Keratinocyte (primary cell): Measurements from ENCODE around the gene BCO2. TPM values are rescaled to one million over a fixed set of nuclear protein-coding genes. Genes with fewer than 3 reads are reported as not detected.

Experiments used
- DNase-seq: peaks from one replicate; pipeline ENCODE4 v3.0.0-alpha.2; 2011; ENCODE audit warnings: low read depth, missing footprints, low spot score
- FAIRE-seq: peaks from 2 replicates; lab custom pipeline; 2011; peaks lifted over from hg19 to GRCh38; lab: Jason Lieb, UNC
- H2AFZ ChIP-seq: 2 replicates; pipeline ENCODE4 v1.6.0; 2012; ENCODE audit warnings: low read length, control low read depth, inconsistent platforms; ENCODE audit not compliant: control insufficient read depth
- H3K27ac ChIP-seq: 2 replicates; pipeline ENCODE4 v1.5.1; 2011; ENCODE audit warnings: low read length; ENCODE audit not compliant: control insufficient read depth, insufficient read depth
- H3K27me3 ChIP-seq: 3 replicates; pipeline ENCODE4 v1.6.0; 2011; ENCODE audit warnings: low read length; ENCODE audit not compliant: control insufficient read depth, insufficient read depth; ENCODE audit errors: extremely low read depth
- H3K36me3 ChIP-seq, 2 experiments: 2 replicates in 1 of 2; 3 replicates in 1 of 2; pipeline ENCODE4 v1.5.1; 2011; ENCODE audit warnings: low read length in 2 of 2, mild to moderate bottlenecking in 1 of 2; ENCODE audit not compliant: control insufficient read depth in 2 of 2, insufficient read depth in 2 of 2; ENCODE audit errors: extremely low read depth in 1 of 2
- H3K4me1 ChIP-seq: 3 replicates; pipeline ENCODE4 v1.5.1; 2011; ENCODE audit warnings: low read length; ENCODE audit not compliant: control insufficient read depth, insufficient read depth; ENCODE audit errors: extremely low read depth
- H3K4me2 ChIP-seq: 3 replicates; pipeline ENCODE4 v1.6.0; 2011; ENCODE audit warnings: low read depth, low read length; ENCODE audit not compliant: control insufficient read depth, insufficient read depth; ENCODE audit errors: extremely low read depth
- H3K4me3 ChIP-seq, 3 experiments: fragments of 200-600 bp in 1 of 3; sonication (generic) in 1 of 3; 2 replicates in 2 of 3; 3 replicates in 1 of 3; pipeline ENCODE4 v1.5.1; 2011 to 2016; ENCODE audit warnings: low read length in 3 of 3, mild to moderate bottlenecking in 3 of 3, control low read depth in 2 of 3, inconsistent platforms in 1 of 3, low read depth in 1 of 3, mixed read lengths in 1 of 3, mixed run types in 1 of 3, moderate library complexity in 1 of 3; ENCODE audit not compliant: control insufficient read depth in 2 of 3, insufficient read depth in 2 of 3; ENCODE audit errors: extremely low read depth in 1 of 3
- H3K79me2 ChIP-seq: 2 replicates; pipeline ENCODE4 v1.6.0; 2012; ENCODE audit warnings: low read length; ENCODE audit not compliant: control insufficient read depth, insufficient read depth
- H3K9ac ChIP-seq: 3 replicates; pipeline ENCODE4 v1.6.0; 2011; ENCODE audit warnings: low read length; ENCODE audit not compliant: control insufficient read depth, insufficient read depth; ENCODE audit errors: extremely low read depth
- H3K9me1 ChIP-seq: 3 replicates; pipeline ENCODE4 v1.6.0; 2011; ENCODE audit warnings: low read length; ENCODE audit not compliant: control insufficient read depth, insufficient read depth; ENCODE audit errors: extremely low read depth
- H3K9me3 ChIP-seq: 2 replicates; pipeline ENCODE4 v1.5.1; 2012; ENCODE audit warnings: low read depth, low read length; ENCODE audit not compliant: control insufficient read depth
- H4K20me1 ChIP-seq: 3 replicates; pipeline ENCODE4 v1.6.0; 2011; ENCODE audit warnings: low read length; ENCODE audit not compliant: control insufficient read depth, insufficient read depth; ENCODE audit errors: extremely low read depth
- EZH2 ChIP-seq: IDR thresholded peaks from one replicate; pipeline ENCODE4 v1.6.1; 2012; ENCODE audit warnings: inconsistent platforms, mild to moderate bottlenecking, low read length, moderate library complexity
- dilution Hi-C: fragments of 300-500 bp; cut with MboI; formaldehyde crosslinking; loops from one replicate; pipeline ENCODE4 v1.7.0; 2020; ENCODE audit warnings: low sequenced_read_pairs; ENCODE audit not compliant: extremely low pct_ligation_motif_present
- polyA plus RNA-seq, 5 experiments: library from polyadenylated mRNA; depleted of rRNA in 3 of 5; stranded (reverse) in 3 of 5; stranded (forward) in 1 of 5; unstranded in 1 of 5; fragments of >200 nt; gene quantifications; 1 replicate in 1 of 5; 2 replicates in 3 of 5; 3 replicates in 1 of 5; pipeline versions ENCODE4 v1.2.1 to v1.2.3, GENCODE V29; 2011 to 2012; ENCODE audit warnings: missing spikeins in 2 of 5, low read depth in 1 of 5, low replicate concordance in 1 of 5
- TF ChIP-seq, protein P1 (sequence below), 3 experiments: IDR thresholded peaks in 1 of 3; conservative IDR thresholded peaks in 1 of 3; optimal IDR thresholded peaks in 1 of 3; 2 replicates in 2 of 3; 3 replicates in 1 of 3; pipeline versions ENCODE3 to v1.5.1; 2011; ENCODE audit warnings: low read length in 3 of 3, mild to moderate bottlenecking in 3 of 3, moderate library complexity in 2 of 3, control low read depth in 1 of 3, inconsistent platforms in 1 of 3; ENCODE audit not compliant: insufficient read depth in 2 of 3; ENCODE audit errors: extremely low read depth in 1 of 3

The BCO2 gene
- polyA plus RNA-seq, 1 donor (not counting 4 experiments of a cell fraction or from before 2014, with no cell fraction given) = 0.37 TPM

- Histone ChIP-seq H3K27me3 (no peaks in the 10 kb centered on the region), H3K36me3 (no peaks in the 10 kb centered on the region), H3K4me3 (no peak overlapping the region), H2AFZ (no peak overlapping the region), H3K27ac (no peak overlapping the region), H3K9ac (no peak overlapping the region), H3K4me2 (no peak overlapping the region), H4K20me1 (no peaks in the 10 kb centered on the region), H3K9me1 (no peaks in the 10 kb centered on the region), H3K79me2 (no peaks in the 10 kb centered on the region), H3K9me3 (no peaks in the 10 kb centered on the region), H3K4me1 (no peaks in the 10 kb centered on the region)
- dilution Hi-C loops = no loop called here
- no peak for DNase-seq
- TF ChIP-seq, protein P1, sequence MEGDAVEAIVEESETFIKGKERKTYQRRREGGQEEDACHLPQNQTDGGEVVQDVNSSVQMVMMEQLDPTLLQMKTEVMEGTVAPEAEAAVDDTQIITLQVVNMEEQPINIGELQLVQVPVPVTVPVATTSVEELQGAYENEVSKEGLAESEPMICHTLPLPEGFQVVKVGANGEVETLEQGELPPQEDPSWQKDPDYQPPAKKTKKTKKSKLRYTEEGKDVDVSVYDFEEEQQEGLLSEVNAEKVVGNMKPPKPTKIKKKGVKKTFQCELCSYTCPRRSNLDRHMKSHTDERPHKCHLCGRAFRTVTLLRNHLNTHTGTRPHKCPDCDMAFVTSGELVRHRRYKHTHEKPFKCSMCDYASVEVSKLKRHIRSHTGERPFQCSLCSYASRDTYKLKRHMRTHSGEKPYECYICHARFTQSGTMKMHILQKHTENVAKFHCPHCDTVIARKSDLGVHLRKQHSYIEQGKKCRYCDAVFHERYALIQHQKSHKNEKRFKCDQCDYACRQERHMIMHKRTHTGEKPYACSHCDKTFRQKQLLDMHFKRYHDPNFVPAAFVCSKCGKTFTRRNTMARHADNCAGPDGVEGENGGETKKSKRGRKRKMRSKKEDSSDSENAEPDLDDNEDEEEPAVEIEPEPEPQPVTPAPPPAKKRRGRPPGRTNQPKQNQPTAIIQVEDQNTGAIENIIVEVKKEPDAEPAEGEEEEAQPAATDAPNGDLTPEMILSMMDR (optimal IDR thresholded peaks at IDR 0.05 in 1 of 3, IDR thresholded peaks at IDR 0.05 in 1 of 3, conservative IDR thresholded peaks at IDR 0.05 in 1 of 3; ENCODE audit: extremely low read depth in 1 of 3, insufficient read depth in 2 of 3, low read length in 3 of 3) = no peak
- TF ChIP-seq EZH2 = no peak
- no peak for FAIRE-seq
Measured at GRCh38 chr11:112253605-112254242, 78.4 kb downstream of the BCO2 start.

GRCh38 chr11:112255067-112255720 is 79.9 kb downstream of the BCO2 start:
- FAIRE-seq (no peak), DNase-seq (no peak)
- no peak overlapping the region for H3K9ac ChIP-seq
- no peaks in the 10 kb centered on the region for H3K36me3 ChIP-seq
- H3K4me2 ChIP-seq = no peak overlapping the region
- no peaks in the 10 kb centered on the region for H3K4me1 ChIP-seq
- H3K9me3 ChIP-seq = no peaks in the 10 kb centered on the region
- TF ChIP-seq EZH2 = no peak
- TF ChIP-seq, protein P1 (optimal IDR thresholded peaks at IDR 0.05 in 1 of 3, IDR thresholded peaks at IDR 0.05 in 1 of 3, conservative IDR thresholded peaks at IDR 0.05 in 1 of 3; ENCODE audit: extremely low read depth in 1 of 3, insufficient read depth in 2 of 3, low read length in 3 of 3) = no peak
- no peak overlapping the region for H3K27ac ChIP-seq
- no peaks in the 10 kb centered on the region for H4K20me1 ChIP-seq
- H3K79me2 ChIP-seq = no peaks in the 10 kb centered on the region
- dilution Hi-C loops = no loop called here
- H3K4me3 ChIP-seq = no peak overlapping the region
- H3K27me3 ChIP-seq = no peaks in the 10 kb centered on the region
- no peaks in the 10 kb centered on the region for H3K9me1 ChIP-seq
- no peak overlapping the region for H2AFZ ChIP-seq
